MM.1S (cell line): ENCODE measurements around the gene AFAP1.
A peak's percentile ranks its signal among the peaks of the same experiment; 100 is the strongest.

ENCODE experiments used
- DNase-seq: peaks from one replicate; pipeline ENCODE4 v3.0.0-alpha.2; 2015
- H2AFZ ChIP-seq: fragments of 300-600 bp; sonication (generic); 2 replicates; pipeline ENCODE4 v1.6.0; 2016; ENCODE audit warnings: antibody characterized with exemption, low read length
- H3F3A ChIP-seq: fragments of 300-600 bp; sonication (generic); 2 replicates; pipeline ENCODE4 v1.6.1; 2016; ENCODE audit warnings: mild to moderate bottlenecking, antibody characterized with exemption, low read length, moderate library complexity, mixed read lengths; ENCODE audit not compliant: insufficient read depth
- H3K27ac ChIP-seq: fragments of 300-600 bp; sonication (generic); 2 replicates; pipeline ENCODE4 v1.5.1; 2016; ENCODE audit warnings: mild to moderate bottlenecking, low read length
- H3K27me3 ChIP-seq: fragments of 300-600 bp; sonication (generic); replicated peaks from 2 replicates; pipeline ENCODE4 v1.6.0; 2016; ENCODE audit warnings: low read length; ENCODE audit not compliant: insufficient read depth
- H3K36me3 ChIP-seq: fragments of 300-600 bp; sonication (generic); replicated peaks from 2 replicates; pipeline ENCODE4 v1.6.1; 2016; ENCODE audit warnings: mild to moderate bottlenecking, low read length, mixed read lengths; ENCODE audit not compliant: insufficient read depth
- H3K4me1 ChIP-seq: fragments of 300-600 bp; sonication (generic); 2 replicates; pipeline ENCODE4 v1.6.1; 2016; ENCODE audit warnings: low read length, mixed read lengths
- H3K4me2 ChIP-seq: fragments of 300-600 bp; sonication (generic); 2 replicates; pipeline ENCODE4 v1.6.0; 2016; ENCODE audit warnings: low read depth, low read length
- H3K4me3 ChIP-seq: fragments of 300-600 bp; sonication (generic); 2 replicates; pipeline ENCODE4 v1.5.1; 2016; ENCODE audit warnings: low read length, mixed read lengths
- H3K79me2 ChIP-seq: fragments of 300-600 bp; sonication (generic); 2 replicates; pipeline ENCODE4 v1.6.1; 2016; ENCODE audit warnings: mixed run types, low read length, mixed read lengths
- H3K9ac ChIP-seq: fragments of 300-600 bp; sonication (generic); 2 replicates; pipeline ENCODE4 v1.6.1; 2016; ENCODE audit warnings: low read length, mixed read lengths
- H3K9me2 ChIP-seq: fragments of 300-600 bp; sonication (generic); replicated peaks from 2 replicates; pipeline ENCODE4 v1.6.1; 2016; ENCODE audit warnings: mild to moderate bottlenecking, low read length, mixed read lengths; ENCODE audit not compliant: insufficient read depth
- H3K9me3 ChIP-seq: fragments of 300-600 bp; sonication (generic); replicated peaks from 2 replicates; pipeline ENCODE4 v1.6.1; 2016; ENCODE audit warnings: mild to moderate bottlenecking, low read length, mixed read lengths; ENCODE audit not compliant: insufficient read depth
- H4K20me1 ChIP-seq: fragments of 300-600 bp; sonication (generic); 2 replicates; pipeline ENCODE4 v1.6.1; 2016; ENCODE audit warnings: mild to moderate bottlenecking, low read length, moderate library complexity, mixed read lengths; ENCODE audit not compliant: insufficient read depth
- EZH2 ChIP-seq: fragments of 300-600 bp; sonication (generic); optimal IDR thresholded peaks from 2 replicates; pipeline ENCODE3; 2017; ENCODE audit warnings: low read depth, mild to moderate bottlenecking, antibody characterized with exemption, low read length, mixed read lengths
- EZH2phosphoT487 ChIP-seq: fragments of 300-600 bp; sonication (generic); IDR thresholded peaks from 2 replicates; pipeline ENCODE4 v1.6.1; 2018; ENCODE audit warnings: antibody characterized with exemption, low read length
- TF ChIP-seq, protein P1 (sequence below): fragments of 300-600 bp; sonication (generic); IDR thresholded peaks from 2 replicates; pipeline ENCODE4 v1.5.1; 2016; ENCODE audit warnings: antibody characterized with exemption, low read length, mixed read lengths

The AFAP1 gene

GRCh38 chr4:7721984-7722551, 217.6 kb downstream of the AFAP1 start:
- Histone ChIP-seq H3K4me2 (no peak overlapping the region), H3K27ac (no peak overlapping the region), H3K4me1 (no peaks in the 10 kb centered on the region), H3K9ac (no peak overlapping the region), H3K9me3 (no peaks in the 10 kb centered on the region), H3K27me3 (peaks cover 67% of the 10 kb centered on the region), H3K79me2 (no peaks in the 10 kb centered on the region), H3K9me2 (no peaks in the 10 kb centered on the region), H3K36me3 (no peaks in the 10 kb centered on the region), H3K4me3 (no peak overlapping the region), H2AFZ (no peak overlapping the region), H3F3A (no peaks in the 10 kb centered on the region), H4K20me1 (no peaks in the 10 kb centered on the region)
- no peak for DNase-seq
- TF ChIP-seq, protein P1, sequence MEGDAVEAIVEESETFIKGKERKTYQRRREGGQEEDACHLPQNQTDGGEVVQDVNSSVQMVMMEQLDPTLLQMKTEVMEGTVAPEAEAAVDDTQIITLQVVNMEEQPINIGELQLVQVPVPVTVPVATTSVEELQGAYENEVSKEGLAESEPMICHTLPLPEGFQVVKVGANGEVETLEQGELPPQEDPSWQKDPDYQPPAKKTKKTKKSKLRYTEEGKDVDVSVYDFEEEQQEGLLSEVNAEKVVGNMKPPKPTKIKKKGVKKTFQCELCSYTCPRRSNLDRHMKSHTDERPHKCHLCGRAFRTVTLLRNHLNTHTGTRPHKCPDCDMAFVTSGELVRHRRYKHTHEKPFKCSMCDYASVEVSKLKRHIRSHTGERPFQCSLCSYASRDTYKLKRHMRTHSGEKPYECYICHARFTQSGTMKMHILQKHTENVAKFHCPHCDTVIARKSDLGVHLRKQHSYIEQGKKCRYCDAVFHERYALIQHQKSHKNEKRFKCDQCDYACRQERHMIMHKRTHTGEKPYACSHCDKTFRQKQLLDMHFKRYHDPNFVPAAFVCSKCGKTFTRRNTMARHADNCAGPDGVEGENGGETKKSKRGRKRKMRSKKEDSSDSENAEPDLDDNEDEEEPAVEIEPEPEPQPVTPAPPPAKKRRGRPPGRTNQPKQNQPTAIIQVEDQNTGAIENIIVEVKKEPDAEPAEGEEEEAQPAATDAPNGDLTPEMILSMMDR, result peak; percentile 37
- no peak for TF ChIP-seq EZH2phosphoT487
- no peak for TF ChIP-seq EZH2

DNA sequence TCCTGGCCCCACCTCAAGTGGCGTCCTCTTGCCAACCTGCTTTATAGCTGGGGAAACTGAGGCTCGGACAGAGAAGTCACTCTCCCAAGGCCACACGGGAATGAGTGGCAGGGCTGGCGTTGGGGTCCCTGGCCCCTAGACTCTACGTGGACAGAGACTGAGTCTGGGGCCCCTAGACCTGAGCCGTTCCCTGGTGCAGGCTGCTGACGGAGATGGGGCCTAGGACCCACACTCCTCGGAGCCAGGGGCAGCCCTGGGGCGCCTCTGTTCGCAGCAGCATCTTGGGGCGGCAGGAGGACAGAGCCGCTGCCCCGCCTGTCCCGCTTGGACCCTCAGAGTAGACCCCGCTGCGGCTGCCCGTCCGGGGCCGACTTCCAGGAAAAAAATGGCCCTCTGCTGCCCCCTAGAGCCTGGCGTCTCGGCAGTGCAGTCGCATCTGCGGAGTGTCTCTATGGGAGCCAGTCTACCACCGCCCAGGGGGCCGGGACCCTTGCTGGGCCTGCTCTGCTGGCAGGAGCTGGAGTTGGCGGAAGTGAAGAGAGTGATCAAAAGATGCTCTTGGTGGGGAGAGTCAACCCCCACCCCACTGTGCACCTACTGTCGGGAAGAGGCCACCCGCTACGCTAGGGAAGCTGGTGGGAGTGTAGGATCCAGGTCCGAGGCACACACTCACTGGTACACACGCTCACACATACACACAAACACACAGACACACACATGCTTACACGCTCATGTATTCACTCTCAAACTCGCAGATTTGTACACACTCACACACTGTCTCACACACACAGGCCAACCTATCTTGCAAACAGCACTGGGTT, 220.1 kb downstream of the AFAP1 start:
- Histone ChIP-seq H3K79me2 (no peaks in the 10 kb centered on the region), H2AFZ (no peak overlapping the region), H3K4me3 (no peak overlapping the region), H3K4me1 (no peaks in the 10 kb centered on the region), H3K36me3 (no peaks in the 10 kb centered on the region), H3K9me3 (no peaks in the 10 kb centered on the region), H4K20me1 (no peaks in the 10 kb centered on the region), H3K9me2 (no peaks in the 10 kb centered on the region), H3K4me2 (no peak overlapping the region), H3K27ac (no peak overlapping the region), H3K9ac (no peak overlapping the region), H3F3A (no peaks in the 10 kb centered on the region), H3K27me3 (peaks cover 91% of the 10 kb centered on the region)
- TF ChIP-seq, protein P1, result peak; percentile 71
- no peak for TF ChIP-seq EZH2
- DNase-seq, result no peak

- Histone ChIP-seq H3F3A (no peaks in the 10 kb centered on the region), H3K27ac (no peak overlapping the region), H3K36me3 (no peaks in the 10 kb centered on the region), H3K9me2 (no peaks in the 10 kb centered on the region), H3K27me3 (peaks cover 100% of the 10 kb centered on the region), H3K4me3 (no peak overlapping the region), H3K4me1 (no peaks in the 10 kb centered on the region), H2AFZ (no peak overlapping the region), H3K9ac (no peak overlapping the region), H3K4me2 (no peak overlapping the region), H3K9me3 (no peaks in the 10 kb centered on the region), H3K79me2 (no peaks in the 10 kb centered on the region), H4K20me1 (no peaks in the 10 kb centered on the region)
- TF ChIP-seq, protein P1, result no peak
- TF ChIP-seq EZH2, result no peak
- DNase-seq, result no peak
Observed at GRCh38 chr4:7717946-7718490, 221.6 kb downstream of the AFAP1 start.
